HG02642 (cell line): ENCODE measurements around the gene SSTR1.
"Not testable (repeated sequence)": the region's sequence is repeated elsewhere in the genome, so short reads cannot be mapped to it uniquely, and the experiment has no call there.

Experiments
- ATAC-seq: cut with Tn5 transposase; IDR thresholded peaks from one replicate; pipeline ENCODE4 v1.9.1; 2021; ENCODE audit warnings: mild to moderate bottlenecking; ENCODE audit not compliant: unreplicated experiment, poor library complexity

SSTR1 gene

GRCh38 chr14:38207736-38208617 lies at the start of gene SSTR1:
SSTR1 (plus strand) TSS chr14:38207904; CDS start chr14:38209390, 1,486 bp downstream.
- ATAC-seq: no peak

- no peak for ATAC-seq
These were observed 49.2 kb upstream of the SSTR1 start for GRCh38 chr14:38158468-38158867.

GRCh38 chr14:38168416-38168815 lies 39.3 kb upstream of the SSTR1 start:
- ATAC-seq: no peak

- no peak for ATAC-seq
These were observed 36.5 kb upstream of the SSTR1 start for GRCh38 chr14:38171197-38171596.

- ATAC-seq: no peak
These were observed 33.0 kb upstream of the SSTR1 start for GRCh38 chr14:38174711-38175110.

- ATAC-seq: no peak
These were observed 32.0 kb upstream of the SSTR1 start for GRCh38 chr14:38175658-38176057.

- ATAC-seq: no peak
These were observed 31.3 kb upstream of the SSTR1 start for GRCh38 chr14:38176379-38176778.

GRCh38 chr14:38184132-38184531 lies 23.6 kb upstream of the SSTR1 start:
- no peak for ATAC-seq

GRCh38 chr14:38185671-38186070 lies 22.0 kb upstream of the SSTR1 start:
- no peak for ATAC-seq

GRCh38 chr14:38186216-38186615 lies 21.5 kb upstream of the SSTR1 start:
- no peak for ATAC-seq

GRCh38 chr14:38187528-38187927 lies 20.2 kb upstream of the SSTR1 start:
- ATAC-seq: no peak

GRCh38 chr14:38189930-38190726 lies 17.6 kb upstream of the SSTR1 start:
- no peak for ATAC-seq

GRCh38 chr14:38190846-38191245 lies 16.9 kb upstream of the SSTR1 start:
- ATAC-seq: not testable (repeated sequence)

- not testable (repeated sequence) for ATAC-seq
These were observed 16.2 kb upstream of the SSTR1 start for GRCh38 chr14:38191491-38191890.

- no peak for ATAC-seq
These were observed 10.5 kb upstream of the SSTR1 start for GRCh38 chr14:38197001-38197783.

- ATAC-seq: no peak
These were observed 9.8 kb upstream of the SSTR1 start for GRCh38 chr14:38197784-38198335.

GRCh38 chr14:38198425-38198824 lies 9.3 kb upstream of the SSTR1 start:
- no peak for ATAC-seq

GRCh38 chr14:38199076-38199475 lies 8.6 kb upstream of the SSTR1 start:
- ATAC-seq: no peak

- no peak for ATAC-seq
These were observed 8.0 kb upstream of the SSTR1 start for GRCh38 chr14:38199739-38200138.

GRCh38 chr14:38201137-38201828 lies 6.4 kb upstream of the SSTR1 start:
- ATAC-seq: no peak
